ENCODE results near the gene CTNND2.

Gene CTNND2

DNA sequence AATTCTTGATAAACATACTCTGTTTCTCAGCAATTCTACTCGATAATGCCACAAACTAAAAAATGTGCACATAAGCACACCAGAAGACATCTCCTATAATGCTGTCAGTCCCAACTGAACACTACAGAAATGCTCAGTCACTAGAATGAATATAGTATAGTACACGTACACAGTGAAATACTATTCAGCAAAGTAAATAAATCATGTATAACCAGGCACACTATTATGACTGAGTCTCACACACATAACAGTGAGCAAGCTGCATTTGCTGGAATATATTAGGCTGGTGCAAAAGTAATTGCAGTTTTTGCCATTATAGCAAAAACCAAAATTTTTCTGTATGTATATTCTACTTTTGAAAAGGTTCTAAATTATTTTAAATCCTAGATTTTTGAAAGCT lies 310.2 kb downstream of the CTNND2 start:
- DNase-seq (ENCODE audit: low read depth in 2 of 2): no peak

- no peak for DNase-seq (ENCODE audit: low read depth in 2 of 2)
Measured at GRCh38 chr5:11590475-11590874, 313.8 kb downstream of the CTNND2 start.

- no peak for DNase-seq (ENCODE audit: low read depth in 2 of 2)
Measured at GRCh38 chr5:11588803-11589202, 315.4 kb downstream of the CTNND2 start.

GRCh38 chr5:11584017-11584416 lies 320.2 kb downstream of the CTNND2 start:
- no peak for DNase-seq (ENCODE audit: low read depth in 2 of 2)

GRCh38 chr5:11579351-11579750 lies 324.9 kb downstream of the CTNND2 start:
- no peak for DNase-seq (ENCODE audit: low read depth in 2 of 2)

GRCh38 chr5:11574787-11575186 lies 329.5 kb downstream of the CTNND2 start:
- DNase-seq (ENCODE audit: low read depth in 2 of 2): no peak

GRCh38 chr5:11573140-11573992 lies 330.9 kb downstream of the CTNND2 start:
- no peak for DNase-seq (ENCODE audit: low read depth in 2 of 2)

DNA sequence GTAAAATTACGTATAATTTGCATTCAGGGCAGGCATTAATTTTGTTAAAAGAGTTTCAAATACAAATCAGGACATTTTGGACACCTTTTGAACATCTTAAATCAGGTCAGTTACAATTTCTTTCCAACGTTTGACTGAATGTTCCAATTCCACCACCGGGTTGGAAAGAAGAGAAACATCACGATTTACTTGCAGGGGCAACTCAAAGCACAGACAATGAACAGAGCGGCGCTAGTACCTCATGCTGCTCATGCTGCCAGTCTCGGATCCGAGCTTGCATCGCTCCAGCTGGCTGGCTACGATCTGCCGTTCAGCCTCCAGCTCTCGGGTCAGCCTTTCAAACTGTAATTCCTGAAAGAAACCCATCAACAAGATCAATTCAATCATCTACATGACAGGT lies 339.5 kb downstream of the CTNND2 start:
- DNase-seq (ENCODE audit: low read depth in 2 of 2): no peak

DNA sequence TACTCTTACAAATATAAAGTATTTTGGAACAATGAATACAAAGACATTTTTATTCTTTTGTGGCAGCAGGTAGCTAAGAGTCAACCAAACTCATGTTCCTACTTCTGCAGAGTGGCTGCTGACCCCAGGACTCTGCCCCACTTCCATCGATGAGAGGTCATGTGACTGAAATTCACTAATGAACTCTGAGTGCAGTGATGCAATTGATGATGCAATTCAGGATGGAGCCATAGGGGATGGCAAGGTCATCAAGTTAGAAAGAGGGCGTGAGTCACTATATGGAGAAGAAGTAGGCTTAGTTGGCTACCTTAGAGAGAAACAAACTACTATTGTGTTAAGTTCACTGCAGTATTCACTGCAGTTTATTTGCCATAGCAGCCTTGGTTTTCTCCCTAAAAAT lies 340.4 kb downstream of the CTNND2 start:
- no peak for DNase-seq (ENCODE audit: low read depth in 2 of 2)

- DNase-seq (ENCODE audit: low read depth in 2 of 2): no peak
Measured at GRCh38 chr5:11560915-11561697, 343.1 kb downstream of the CTNND2 start.

DNA sequence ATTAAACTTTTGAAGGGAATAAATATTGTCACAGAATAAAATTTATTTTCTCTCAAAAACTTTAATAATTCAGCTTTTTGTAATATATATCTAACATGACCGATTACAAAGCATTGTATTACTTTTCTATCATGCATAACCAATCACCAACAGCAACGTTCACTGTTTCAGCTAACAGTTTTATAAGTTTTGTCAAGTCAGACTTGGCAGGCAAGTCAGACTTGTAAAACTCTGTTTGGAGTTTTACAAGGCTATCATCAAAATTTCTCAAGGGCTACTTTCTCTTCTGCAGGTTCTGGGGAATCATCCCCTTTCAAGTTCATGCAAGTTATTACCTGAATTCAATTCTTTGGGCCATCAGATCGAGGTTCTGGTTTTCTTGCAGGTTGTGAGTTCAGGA lies 347.2 kb downstream of the CTNND2 start:
- DNase-seq (ENCODE audit: low read depth in 2 of 2): no peak

- DNase-seq (ENCODE audit: low read depth in 2 of 2): no peak
Measured at GRCh38 chr5:11555171-11555570, 349.1 kb downstream of the CTNND2 start.

GRCh38 chr5:11547730-11548129 lies 356.5 kb downstream of the CTNND2 start:
- DNase-seq (ENCODE audit: low read depth in 2 of 2): no peak

DNA sequence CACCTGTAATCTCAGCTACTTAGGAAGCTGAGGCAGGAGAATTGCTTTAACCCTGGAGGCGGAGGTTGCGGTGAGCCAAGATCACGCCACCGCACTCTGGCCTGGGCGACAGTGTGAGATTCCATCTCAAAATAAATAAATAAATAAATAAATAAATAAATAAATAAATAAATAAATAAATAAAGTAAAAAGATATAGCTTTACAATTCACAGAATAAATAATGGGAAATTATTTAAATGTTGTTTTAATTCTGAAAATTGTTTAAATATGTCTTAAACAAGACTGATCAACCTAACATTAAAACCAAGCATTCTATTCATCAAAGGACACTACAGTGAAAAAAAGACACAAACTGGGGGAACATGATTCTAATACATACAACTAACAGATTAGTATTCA lies 357.1 kb downstream of the CTNND2 start:
- no peak for DNase-seq (ENCODE audit: low read depth in 2 of 2)

DNA sequence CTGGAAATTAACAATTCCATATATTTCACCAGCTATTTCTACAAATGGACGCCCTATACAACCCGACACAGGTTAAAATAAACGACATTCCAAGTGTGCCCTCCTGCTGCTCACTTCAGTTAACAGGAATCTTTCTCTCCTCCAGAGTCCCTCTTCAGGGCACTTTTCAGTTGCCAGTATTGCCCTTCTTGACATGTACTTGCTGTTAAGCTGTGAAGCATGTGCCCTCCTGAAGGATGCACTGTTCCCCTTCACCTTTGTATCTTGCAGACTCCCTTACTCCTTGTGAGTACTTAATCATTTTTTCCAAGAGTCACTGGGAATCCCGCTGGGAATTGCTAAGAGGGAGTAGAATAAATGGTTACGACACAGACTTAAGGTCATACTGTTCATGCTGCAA lies 364.1 kb downstream of the CTNND2 start:
- no peak for DNase-seq (ENCODE audit: low read depth in 2 of 2)

DNA sequence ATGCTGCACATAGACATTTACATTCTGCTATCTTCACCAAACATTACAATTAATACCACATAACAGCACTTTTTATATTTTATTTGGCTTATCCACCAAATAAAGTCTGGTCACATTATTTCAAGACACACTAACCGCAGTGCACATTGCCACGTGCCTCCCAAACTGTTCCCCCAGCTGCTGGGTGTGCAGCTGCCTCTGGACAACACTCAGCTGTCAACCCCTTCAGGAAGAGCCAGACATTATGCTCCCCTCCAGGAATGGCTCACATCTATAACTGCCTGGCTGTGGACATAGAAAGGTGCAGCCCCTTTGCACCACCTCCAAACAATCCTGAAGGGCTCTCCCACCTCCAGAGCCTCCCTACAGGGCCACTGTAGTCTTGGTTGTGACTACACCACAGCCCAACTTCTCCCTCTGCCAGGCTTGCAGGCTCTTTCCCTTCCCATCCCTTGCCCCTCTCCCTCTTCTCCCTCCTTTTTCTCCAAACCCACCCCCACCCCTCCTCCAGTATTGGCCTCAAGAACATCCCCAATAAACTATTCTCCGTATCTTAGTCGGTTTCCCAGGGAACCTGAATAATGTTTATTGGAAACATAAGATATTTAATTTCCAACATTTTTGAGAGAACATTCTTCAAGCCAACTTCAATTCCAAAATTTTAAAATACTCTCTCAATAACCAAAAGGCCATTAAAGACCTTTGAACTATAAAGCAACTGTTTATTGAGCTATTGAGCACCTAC lies 372.3 kb downstream of the CTNND2 start:
- no peak for DNase-seq (ENCODE audit: low read depth in 2 of 2)

- no peak for DNase-seq (ENCODE audit: low read depth in 2 of 2)
Measured at GRCh38 chr5:11528720-11529119, 375.5 kb downstream of the CTNND2 start.

- DNase-seq (ENCODE audit: low read depth in 2 of 2): no peak
Measured at GRCh38 chr5:11527652-11528349, 376.4 kb downstream of the CTNND2 start.

DNA sequence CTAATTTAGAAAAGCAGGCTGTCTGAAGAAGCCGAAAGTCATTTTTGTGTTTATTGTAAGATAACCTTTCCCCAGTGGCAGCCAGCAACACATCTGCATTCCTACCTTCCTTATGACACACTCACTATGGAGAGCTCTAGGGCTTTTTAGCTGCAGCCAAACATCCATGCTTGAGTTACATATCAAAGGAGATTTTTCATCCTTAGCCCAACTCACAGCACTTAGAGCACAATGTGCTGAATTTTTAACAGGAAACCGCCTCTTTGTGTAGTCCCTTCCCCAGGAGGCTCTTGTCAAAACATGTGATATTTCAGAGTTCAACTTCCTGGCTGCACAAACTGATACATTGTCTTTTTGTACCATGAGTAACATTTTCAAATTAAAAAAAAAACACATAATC lies 379.2 kb downstream of the CTNND2 start:
- no peak for DNase-seq (ENCODE audit: low read depth in 2 of 2)

- DNase-seq (ENCODE audit: low read depth in 2 of 2): no peak
Measured at GRCh38 chr5:11524188-11524587, 380.1 kb downstream of the CTNND2 start.

GRCh38 chr5:11522796-11523195 lies 381.4 kb downstream of the CTNND2 start:
- DNase-seq (ENCODE audit: low read depth in 2 of 2): no peak

Measured in stimulated activated CD8-positive, alpha-beta memory T cell treated with anti-CD3 and anti-CD28 coated beads, Interleukin-15, amount 100 ng/mL, for 4 hours (primary cell).